Endothelial cell of hepatic sinusoid (primary cell): ENCODE measurements around the gene HSD17B11.
"Not testable (repeated sequence)": the region's sequence is repeated elsewhere in the genome, so short reads cannot be mapped to it uniquely, and the experiment has no call there.

Experiments used
- in situ Hi-C: cut with HindIII; loops from 2 replicates; pipeline ENCODE4 v1.10.0; 2017; ENCODE audit warnings: low sequenced_read_pairs

Gene HSD17B11

DNA sequence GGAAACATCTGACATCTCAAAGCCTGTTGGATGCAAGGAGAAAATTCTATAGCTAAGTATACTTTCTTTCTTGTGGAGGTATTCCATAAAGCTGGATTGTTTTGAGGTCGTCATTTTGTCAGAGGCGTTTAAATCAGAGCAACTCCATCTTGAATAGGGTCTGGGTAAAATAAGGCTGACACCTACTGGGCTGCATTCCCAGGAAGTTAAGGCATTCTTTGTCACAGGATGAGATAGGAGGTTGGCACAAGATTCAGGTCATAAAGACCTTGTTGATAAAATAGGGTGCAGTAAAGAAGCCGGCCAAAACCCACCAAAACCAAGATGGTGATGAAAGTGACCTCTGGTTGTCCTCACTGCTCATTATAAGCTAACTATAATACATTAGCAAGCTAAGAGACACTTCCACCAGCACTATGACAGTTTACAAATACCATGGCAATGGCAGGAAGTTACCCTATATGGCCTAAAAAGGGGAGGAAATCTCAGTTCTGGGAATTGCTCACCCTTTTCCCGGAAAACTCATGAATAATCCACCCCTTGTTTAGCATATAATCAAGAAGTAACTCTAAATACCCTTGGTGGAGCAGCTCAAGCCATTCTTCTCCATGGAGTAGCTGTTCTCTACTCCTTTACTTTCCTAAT, 80.2 kb downstream of the HSD17B11 start:
- in situ Hi-C loops = no loop called here

DNA sequence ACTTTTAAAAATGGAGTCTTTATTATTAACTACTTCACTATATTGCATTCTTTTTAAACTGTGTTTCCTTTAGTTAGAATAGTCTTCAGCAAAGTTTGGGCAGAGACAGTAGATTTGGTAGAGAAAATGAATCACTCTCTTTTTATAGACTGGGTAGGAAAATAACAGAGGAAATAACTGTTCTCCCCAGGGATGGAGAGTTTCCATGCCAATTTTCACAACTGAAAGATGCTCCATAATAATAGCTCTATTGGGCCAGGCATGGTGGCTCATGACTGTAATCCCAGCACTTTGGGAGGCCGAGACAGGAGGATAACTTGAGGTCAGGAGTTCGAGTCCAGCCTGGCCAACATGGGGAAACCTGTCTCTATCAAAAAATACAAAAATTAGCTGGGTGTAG, 81.4 kb downstream of the HSD17B11 start:
- in situ Hi-C loops = no loop called here

DNA sequence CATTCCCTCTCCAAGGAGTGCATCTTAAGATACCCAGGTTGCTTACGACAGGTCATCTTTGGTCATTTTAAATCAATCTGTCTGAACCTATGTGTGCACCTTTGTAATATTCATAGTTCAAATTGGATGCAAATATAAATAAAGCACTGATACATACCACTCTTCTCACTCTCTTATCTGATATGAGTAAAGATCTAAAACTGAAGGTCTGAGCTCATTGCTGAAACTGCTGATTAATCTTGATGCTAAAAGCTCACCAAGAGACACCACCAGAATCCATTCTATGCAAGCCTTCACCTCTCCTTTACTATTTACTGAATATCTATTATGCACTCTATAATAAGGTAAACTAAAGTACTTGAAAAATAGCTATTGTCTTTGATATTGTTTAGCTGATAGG, 84.9 kb downstream of the HSD17B11 start:
- in situ Hi-C loops = no loop called here

DNA sequence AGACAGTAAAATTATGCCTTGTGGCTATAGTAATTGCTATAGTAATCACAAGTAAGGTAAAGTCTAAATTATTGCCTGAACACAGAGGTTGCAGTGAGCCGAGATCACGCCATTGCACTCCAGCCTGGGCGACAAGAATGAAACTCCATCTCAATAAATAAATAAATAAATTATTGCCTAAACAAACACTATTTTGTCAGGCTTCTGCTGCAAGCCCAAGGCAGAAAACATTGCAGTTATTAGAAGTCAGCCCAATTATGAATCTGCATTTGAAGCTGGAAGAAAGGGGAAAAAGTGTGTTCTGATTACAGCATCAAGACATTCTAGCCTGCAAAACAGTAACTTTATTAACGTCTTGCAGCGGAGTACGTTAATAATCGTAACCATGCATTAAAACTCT, 85.4 kb downstream of the HSD17B11 start:
- in situ Hi-C loops = no loop called here

DNA sequence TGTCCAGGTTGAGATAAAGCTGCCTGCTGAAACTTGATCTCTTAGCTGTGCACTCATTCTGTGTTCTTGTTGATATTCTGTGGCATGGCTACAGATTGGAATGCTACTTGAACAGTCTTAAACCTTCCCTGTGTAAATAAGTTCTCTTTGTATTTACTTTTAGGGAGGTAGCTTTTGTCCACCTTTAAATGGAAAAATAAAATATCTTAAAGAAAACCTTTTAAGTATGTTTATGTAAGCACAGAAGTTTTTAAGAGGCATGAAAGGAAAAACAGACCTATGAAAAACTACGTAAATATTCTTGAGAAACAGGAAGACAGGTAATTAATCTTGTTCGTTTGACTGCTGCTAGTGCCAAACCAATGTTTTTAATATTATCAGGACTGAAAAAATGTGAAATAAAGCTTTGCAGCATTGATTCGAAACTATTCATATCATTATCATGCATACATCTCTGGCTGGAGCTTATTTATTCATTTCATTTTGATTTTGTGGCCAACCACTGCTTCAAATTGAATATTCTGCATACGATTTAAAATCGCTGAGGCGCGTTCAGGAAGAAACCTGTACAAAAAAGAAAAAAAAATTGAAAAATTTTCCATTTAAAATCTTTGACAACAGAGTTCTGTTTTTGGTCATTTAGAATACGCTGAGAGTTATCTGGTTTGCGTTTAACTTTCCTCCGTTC, 86.1 kb downstream of the HSD17B11 start:
- in situ Hi-C loops = no loop called here

DNA sequence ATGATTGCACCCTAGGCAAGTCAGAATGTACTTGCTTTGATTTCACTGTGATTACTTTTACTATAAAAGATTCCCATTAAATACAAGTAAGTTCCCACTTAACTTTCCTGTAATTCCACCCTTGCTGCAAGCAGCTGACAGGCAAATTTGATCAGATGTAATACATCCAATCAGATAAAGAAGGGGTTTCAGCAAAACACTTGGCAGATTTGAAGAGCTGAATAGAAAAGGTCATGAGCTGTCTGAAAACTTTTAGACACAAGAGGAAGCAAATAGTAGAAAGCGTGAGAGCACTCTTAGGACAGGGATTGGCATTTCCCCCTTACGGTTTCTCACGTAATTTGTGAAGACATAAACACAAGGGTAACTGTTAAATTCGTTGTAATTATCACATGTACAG, 91.1 kb downstream of the HSD17B11 start:
- in situ Hi-C loops = no loop called here

DNA sequence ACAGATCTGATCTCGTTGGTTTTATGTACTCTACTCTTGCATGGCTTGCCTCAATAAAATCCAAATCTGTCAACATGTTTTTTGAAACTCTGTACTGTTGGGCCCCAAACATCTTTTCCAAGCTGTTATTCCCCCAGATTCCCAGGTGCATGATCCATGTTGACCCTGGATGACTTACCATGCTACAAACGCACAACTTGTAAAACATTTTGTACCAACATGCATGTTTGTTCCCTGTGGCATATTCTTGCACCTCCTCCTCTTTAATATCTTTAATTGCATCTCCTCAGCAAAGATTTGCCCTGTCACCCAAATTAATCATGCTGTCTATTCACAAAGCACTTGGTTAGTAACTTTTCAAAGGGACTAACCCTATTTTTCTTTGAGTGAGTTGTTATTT, 92.6 kb downstream of the HSD17B11 start:
- in situ Hi-C loops = no loop called here

DNA sequence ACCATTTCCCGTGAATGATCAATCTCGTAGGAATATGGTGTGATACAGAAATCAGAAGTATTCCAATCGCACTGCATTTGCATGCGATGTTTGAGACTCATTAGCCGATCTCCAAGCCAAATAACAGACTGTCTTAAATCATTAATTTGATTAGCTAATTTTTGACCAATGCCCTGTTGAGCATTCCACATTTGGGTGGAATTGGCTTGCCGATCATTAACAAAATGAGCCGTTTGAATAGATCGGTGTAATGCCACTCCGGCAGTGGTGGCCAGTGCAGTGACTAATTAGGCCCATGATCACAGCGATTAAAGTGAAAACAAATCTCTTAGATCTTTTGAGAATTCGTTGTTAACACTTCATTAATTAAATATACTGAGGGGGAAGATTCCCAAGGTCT, 96.1 kb downstream of the HSD17B11 start:
- in situ Hi-C loops = not testable (repeated sequence)

DNA sequence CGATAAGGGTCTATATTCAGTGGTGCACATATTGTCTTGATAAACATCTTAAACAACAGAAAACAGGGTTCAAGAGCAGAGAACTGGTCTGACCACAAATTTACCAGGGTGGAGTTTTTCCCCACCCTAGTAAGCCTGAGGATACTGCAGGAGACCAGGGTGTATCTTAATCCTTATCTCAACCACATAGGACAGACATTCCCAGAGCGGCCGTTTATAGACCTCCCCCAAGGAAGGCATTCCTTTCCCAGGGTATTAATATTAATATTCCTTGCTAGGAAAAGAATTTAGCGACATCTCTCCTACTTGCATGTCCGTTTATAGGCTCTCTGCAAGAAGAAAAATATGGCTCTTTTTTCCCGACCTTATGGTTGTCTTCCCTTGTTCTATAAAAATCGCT, 97.1 kb downstream of the HSD17B11 start:
- in situ Hi-C loops = not testable (repeated sequence)

DNA sequence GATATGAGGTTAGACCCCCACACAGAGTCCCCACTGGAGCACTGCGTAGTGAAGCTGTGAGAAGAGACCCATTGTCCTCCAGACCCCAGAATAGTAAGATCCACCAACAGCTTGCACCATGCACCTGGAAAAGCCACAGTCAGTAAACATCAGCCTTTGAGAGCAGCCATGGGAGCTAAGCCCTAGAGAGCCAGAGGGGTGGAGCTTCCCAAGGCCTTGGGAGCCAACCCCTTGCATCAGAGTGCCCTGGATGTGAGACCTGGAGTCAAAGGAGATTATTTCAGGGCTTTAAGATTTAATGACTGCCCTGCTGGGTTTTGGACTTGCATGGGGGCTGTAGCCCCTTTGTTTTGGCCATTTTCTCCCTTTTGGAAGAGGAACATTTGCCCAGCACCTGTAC, 104.0 kb downstream of the HSD17B11 start:
- in situ Hi-C loops = no loop called here
